ENCODE measurements around the gene CHRM2. TPM values are rescaled to one million over a fixed set of nuclear protein-coding genes. Genes with fewer than 3 reads are reported as not detected.

The CHRM2 gene
- total RNA-seq, 4 donors from 2014 or later = 9.1 to 20.0 (median 16.3) TPM

GRCh38 chr7:136887317-136887716 is 18.9 kb downstream of the CHRM2 start:
- H3K9me3 ChIP-seq = no peaks in the 10 kb centered on the region
- WGBS = 86% methylated on average over 1 of the region's 1 CpG
- H3K27me3 ChIP-seq = no peaks in the 10 kb centered on the region
- no peaks in the 10 kb centered on the region for H3K36me3 ChIP-seq
- no peak overlapping the region for H3K4me3 ChIP-seq
- TF ChIP-seq CTCF (IDR thresholded peaks at IDR 0.05) = no peak
- no peak for TF ChIP-seq EP300 (IDR thresholded peaks at IDR 0.05)
- no peak for TF ChIP-seq POLR2A (IDR thresholded peaks at IDR 0.05; ENCODE audit: low read depth)
- H3K4me1 ChIP-seq = peaks cover 0 to 25% (median 23%) of the 10 kb centered on the region in 4 donors
- DNase-seq (ENCODE audit: extremely low spot score) = no peak
- no peak overlapping the region for H3K27ac ChIP-seq (replicated peaks in 1 of 4)
- intact Hi-C loops (cut with DNase I) = no loop called here

- H3K27me3 ChIP-seq = no peaks in the 10 kb centered on the region
- DNase-seq (ENCODE audit: extremely low spot score) = no peak
- H3K36me3 ChIP-seq = peaks cover 0 to 8% (median 0%) of the 10 kb centered on the region in 4 donors
- no peaks in the 10 kb centered on the region for H3K4me1 ChIP-seq
- no peak for TF ChIP-seq POLR2AphosphoS5 (IDR thresholded peaks at IDR 0.05)
- TF ChIP-seq EP300 (IDR thresholded peaks at IDR 0.05) = no peak
- H3K4me3 ChIP-seq = no peak overlapping the region
- intact Hi-C loops (cut with DNase I) = no loop called here
- H3K27ac ChIP-seq (replicated peaks in 1 of 4) = no peak overlapping the region
- H3K9me3 ChIP-seq = no peaks in the 10 kb centered on the region
- 29% methylated on average over 3 of the region's 3 CpGs for WGBS
These were observed 21.9 kb downstream of the CHRM2 start for GRCh38 chr7:136890399-136890798.

GRCh38 chr7:136891850-136892249 is 23.4 kb downstream of the CHRM2 start:
- TF ChIP-seq EP300 (IDR thresholded peaks at IDR 0.05) = no peak
- H3K4me1 ChIP-seq = no peaks in the 10 kb centered on the region
- H3K9me3 ChIP-seq = no peaks in the 10 kb centered on the region
- 48% methylated on average over 1 of the region's 1 CpG for WGBS
- DNase-seq (ENCODE audit: extremely low spot score) = no peak
- H3K27ac ChIP-seq (replicated peaks in 1 of 4) = no peak overlapping the region
- peaks cover 0 to 8% (median 0%) of the 10 kb centered on the region in 4 donors for H3K36me3 ChIP-seq
- H3K4me3 ChIP-seq = no peak overlapping the region
- intact Hi-C loops (cut with DNase I) = no loop called here
- H3K27me3 ChIP-seq = no peaks in the 10 kb centered on the region

GRCh38 chr7:136894789-136895188 is 26.3 kb downstream of the CHRM2 start:
- Histone ChIP-seq H3K4me1 (no peaks in the 10 kb centered on the region), H3K27me3 (no peaks in the 10 kb centered on the region), H3K9me3 (no peaks in the 10 kb centered on the region), H3K4me3 (no peak overlapping the region), H3K36me3 (peaks cover 0 to 8% (median 0%) of the 10 kb centered on the region in 4 donors), H3K27ac (replicated peaks in 1 of 4) (no peak overlapping the region)
- 98% methylated on average over 2 of the region's 2 CpGs for WGBS
- TF ChIP-seq POLR2AphosphoS5 (IDR thresholded peaks at IDR 0.05) (no peak), CTCF (IDR thresholded peaks at IDR 0.05) (no peak), EP300 (IDR thresholded peaks at IDR 0.05) (no peak), POLR2A (IDR thresholded peaks at IDR 0.05; ENCODE audit: low read depth) (no peak)
- intact Hi-C loops (cut with DNase I) = no loop called here
- DNase-seq (ENCODE audit: extremely low spot score) = no peak

- Histone ChIP-seq H3K4me3 (no peak overlapping the region), H3K4me1 (no peaks in the 10 kb centered on the region), H3K27ac (replicated peaks in 1 of 4) (no peak overlapping the region), H3K36me3 (peaks cover 0 to 6% (median 0%) of the 10 kb centered on the region in 4 donors), H3K9me3 (no peaks in the 10 kb centered on the region), H3K27me3 (no peaks in the 10 kb centered on the region)
- WGBS = 69% methylated on average over 2 of the region's 2 CpGs
- intact Hi-C loops (cut with DNase I) = no loop called here
- DNase-seq (ENCODE audit: extremely low spot score) = no peak
- TF ChIP-seq EP300 (IDR thresholded peaks at IDR 0.05) = no peak
- TF ChIP-seq CTCF (IDR thresholded peaks at IDR 0.05) = no peak
- TF ChIP-seq POLR2AphosphoS5 (IDR thresholded peaks at IDR 0.05) = no peak
- no peak for TF ChIP-seq POLR2A (IDR thresholded peaks at IDR 0.05; ENCODE audit: low read depth)
These were observed 29.2 kb downstream of the CHRM2 start for GRCh38 chr7:136897676-136898075.

- TF ChIP-seq EP300 (IDR thresholded peaks at IDR 0.05) (no peak), POLR2A (IDR thresholded peaks at IDR 0.05; ENCODE audit: low read depth) (no peak), CTCF (IDR thresholded peaks at IDR 0.05) (no peak), POLR2AphosphoS5 (IDR thresholded peaks at IDR 0.05) (no peak)
- intact Hi-C loops (cut with DNase I) = no loop called here
- H3K27me3 ChIP-seq = no peaks in the 10 kb centered on the region
- H3K27ac ChIP-seq (replicated peaks in 1 of 4) = no peak overlapping the region
- H3K9me3 ChIP-seq = no peaks in the 10 kb centered on the region
- no peaks in the 10 kb centered on the region for H3K36me3 ChIP-seq
- no peak for DNase-seq (ENCODE audit: extremely low spot score)
- H3K4me1 ChIP-seq = no peaks in the 10 kb centered on the region
- WGBS = 62% methylated on average over 1 of the region's 1 CpG
- no peak overlapping the region for H3K4me3 ChIP-seq
These were observed 31.6 kb downstream of the CHRM2 start for GRCh38 chr7:136900005-136900404.
